HEK293 (cell line): Measurements from ENCODE around the gene ANKS6.

Experiments
- CTCF ChIA-PET: fragments of 350-600 bp; formaldehyde crosslinking; extraction: SDS; loops from one replicate; lab custom pipeline; 2021; ENCODE audit warnings: antibody characterized with exemption; lab: Yijun Ruan, JAX
- POLR2A ChIA-PET: fragments of 300-600 bp; formaldehyde crosslinking; extraction: SDS; loops from one replicate; lab custom pipeline; 2020; ENCODE audit warnings: antibody characterized with exemption, inconsistent platforms; lab: Yijun Ruan, JAX
- H3K27ac ChIP-seq: fragments of 200-500 bp; sonication (Bioruptor generic); 2 replicates; pipeline ENCODE4 v1.5.1; 2014; ENCODE audit warnings: low read depth, low read length, control low read depth, inconsistent platforms; ENCODE audit errors: extremely low read depth
- H3K36me3 ChIP-seq, 2 experiments: fragments of 200-500 bp in 1 of 2; sonication (Bioruptor generic) in 1 of 2; 1 replicate in 1 of 2; 2 replicates in 1 of 2; pipeline ENCODE4 v1.5.1; 2014 to 2017; ENCODE audit warnings: inconsistent platforms in 2 of 2, low read length in 2 of 2; ENCODE audit not compliant: control insufficient read depth in 2 of 2, insufficient read depth in 1 of 2
- H3K4me1 ChIP-seq: fragments of 200-500 bp; sonication (Bioruptor generic); 2 replicates; pipeline ENCODE4 v1.5.1; 2014; ENCODE audit warnings: mild to moderate bottlenecking, low read length, inconsistent platforms; ENCODE audit not compliant: control insufficient read depth, insufficient read depth
- H3K4me3 ChIP-seq: 2 replicates; pipeline ENCODE4 v1.5.1; 2011; ENCODE audit warnings: low read depth, mild to moderate bottlenecking, control low read depth, low read length, moderate library complexity
- H3K9me3 ChIP-seq: fragments of 200-500 bp; sonication (Bioruptor generic); 2 replicates; pipeline ENCODE4 v1.5.1; 2014; ENCODE audit warnings: low read depth, low read length, inconsistent platforms; ENCODE audit not compliant: control insufficient read depth, insufficient read depth
- KLF16 ChIP-seq: fragments of 450-650 bp; formaldehyde crosslinking; IDR thresholded peaks from 2 replicates; pipeline ENCODE4 v1.5.1; 2017; ENCODE audit warnings: missing biosample characterization, missing genetic modification characterization
- OVOL3 ChIP-seq: fragments of 450-650 bp; formaldehyde crosslinking; IDR thresholded peaks from 2 replicates; pipeline ENCODE4 v1.5.1; 2016; ENCODE audit warnings: missing biosample characterization, missing genetic modification characterization
- PRDM1 ChIP-seq: fragments of 450-650 bp; formaldehyde crosslinking; IDR thresholded peaks from 2 replicates; pipeline ENCODE4; 2016; ENCODE audit warnings: missing biosample characterization, missing genetic modification characterization
- TCF7L2 ChIP-seq: IDR thresholded peaks from 2 replicates; pipeline ENCODE4 v1.6.1; 2011; ENCODE audit warnings: low read depth, mild to moderate bottlenecking, inconsistent platforms, low read length, moderate library complexity, borderline replicate concordance
- ZNF140 ChIP-seq: fragments of 450-650 bp; formaldehyde crosslinking; IDR thresholded peaks from 2 replicates; pipeline ENCODE4 v1.5.1; 2016; ENCODE audit warnings: missing biosample characterization, missing genetic modification characterization
- ZNF214 ChIP-seq: fragments of 450-650 bp; formaldehyde crosslinking; IDR thresholded peaks from 2 replicates; pipeline ENCODE4 v1.5.1; 2017; ENCODE audit warnings: missing biosample characterization, mild to moderate bottlenecking, missing genetic modification characterization, borderline replicate concordance
- ZNF23 ChIP-seq: fragments of 450-650 bp; formaldehyde crosslinking; IDR thresholded peaks from 2 replicates; pipeline ENCODE4 v1.5.1; 2016; ENCODE audit warnings: missing biosample characterization, missing genetic modification characterization, borderline replicate concordance
- ZNF274 ChIP-seq, 2 experiments: fragments of 200-500 bp in 1 of 2; fragments of 450-650 bp in 1 of 2; sonication (Bioruptor generic) in 1 of 2; formaldehyde crosslinking in 1 of 2; IDR thresholded peaks; 2 replicates each; pipeline versions ENCODE4 v1.5.1 to v1.6.1; 2014 to 2016; ENCODE audit warnings: borderline replicate concordance in 1 of 2, inconsistent platforms in 1 of 2, low read length in 1 of 2, missing biosample characterization in 1 of 2, missing genetic modification characterization in 1 of 2
- ZNF302 ChIP-seq: fragments of 450-650 bp; formaldehyde crosslinking; IDR thresholded peaks from 2 replicates; pipeline ENCODE4 v1.5.1; 2016; ENCODE audit warnings: missing biosample characterization, missing genetic modification characterization, low read depth
- ZNF394 ChIP-seq: fragments of 450-650 bp; formaldehyde crosslinking; IDR thresholded peaks from 2 replicates; pipeline ENCODE4 v1.5.1; 2016; ENCODE audit warnings: missing biosample characterization, missing genetic modification characterization, mild to moderate bottlenecking, moderate library complexity, borderline replicate concordance
- ZNF501 ChIP-seq: fragments of 450-650 bp; formaldehyde crosslinking; IDR thresholded peaks from 2 replicates; pipeline ENCODE4 v1.5.1; 2016; ENCODE audit warnings: missing biosample characterization, missing genetic modification characterization
- ZNF530 ChIP-seq: fragments of 450-650 bp; formaldehyde crosslinking; IDR thresholded peaks from 2 replicates; pipeline ENCODE4 v1.5.1; 2016; ENCODE audit warnings: low read depth, missing biosample characterization, missing genetic modification characterization
- ZNF623 ChIP-seq: fragments of 450-650 bp; formaldehyde crosslinking; IDR thresholded peaks from 2 replicates; pipeline ENCODE4 v1.5.1; 2016; ENCODE audit warnings: missing biosample characterization, missing genetic modification characterization
- ZNF792 ChIP-seq: fragments of 450-650 bp; formaldehyde crosslinking; IDR thresholded peaks from 2 replicates; pipeline ENCODE4 v1.5.1; 2016; ENCODE audit warnings: missing biosample characterization, missing genetic modification characterization
- TF ChIP-seq, protein P1 (sequence below): fragments of 450-650 bp; formaldehyde crosslinking; optimal IDR thresholded peaks from 2 replicates; pipeline ENCODE3; 2016; ENCODE audit warnings: missing biosample characterization, mild to moderate bottlenecking, missing genetic modification characterization
- TF ChIP-seq, protein P2 (sequence below): fragments of 450-650 bp; formaldehyde crosslinking; IDR thresholded peaks from 2 replicates; pipeline ENCODE4 v1.5.1; 2016; ENCODE audit warnings: missing biosample characterization, missing genetic modification characterization
- TF ChIP-seq, protein P3 (sequence below): fragments of 450-650 bp; formaldehyde crosslinking; IDR thresholded peaks from 2 replicates; pipeline ENCODE4 v1.5.1; 2017; ENCODE audit warnings: missing biosample characterization, missing genetic modification characterization

The ANKS6 gene

DNA sequence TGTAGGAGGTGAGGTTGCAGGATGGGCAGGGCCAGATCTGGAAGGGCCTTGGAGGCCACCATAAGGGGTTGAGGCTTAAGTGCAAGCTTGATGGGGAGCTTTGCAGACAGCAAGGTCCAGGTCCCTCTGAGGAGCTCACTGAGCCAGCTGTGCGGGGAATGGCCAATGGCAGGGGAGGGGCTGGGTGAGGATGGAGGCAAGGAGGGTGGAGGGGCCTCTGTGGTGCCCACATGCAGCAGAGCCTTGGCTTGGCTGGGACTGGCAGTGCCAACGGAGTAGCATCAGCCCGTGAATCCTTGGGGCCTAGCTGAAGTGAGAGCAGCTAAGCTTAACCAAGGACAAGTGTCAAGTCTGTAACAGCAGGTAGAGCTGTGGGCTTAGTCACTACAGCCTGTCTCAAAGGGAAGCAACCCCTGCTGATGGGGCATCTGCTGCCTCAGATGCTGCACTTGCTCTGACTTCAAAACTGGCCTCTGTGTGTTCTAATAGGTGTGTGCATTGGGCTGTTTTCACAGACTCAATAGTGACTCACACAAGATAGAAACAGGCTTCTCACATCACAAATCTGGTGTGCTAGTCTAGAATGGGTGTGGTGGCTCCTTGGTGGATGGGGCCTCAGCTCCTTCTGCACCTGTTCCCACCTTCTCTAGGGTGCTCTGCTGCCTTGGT lies 27.4 kb upstream of the ANKS6 start (continued):
- TF ChIP-seq, protein P1, sequence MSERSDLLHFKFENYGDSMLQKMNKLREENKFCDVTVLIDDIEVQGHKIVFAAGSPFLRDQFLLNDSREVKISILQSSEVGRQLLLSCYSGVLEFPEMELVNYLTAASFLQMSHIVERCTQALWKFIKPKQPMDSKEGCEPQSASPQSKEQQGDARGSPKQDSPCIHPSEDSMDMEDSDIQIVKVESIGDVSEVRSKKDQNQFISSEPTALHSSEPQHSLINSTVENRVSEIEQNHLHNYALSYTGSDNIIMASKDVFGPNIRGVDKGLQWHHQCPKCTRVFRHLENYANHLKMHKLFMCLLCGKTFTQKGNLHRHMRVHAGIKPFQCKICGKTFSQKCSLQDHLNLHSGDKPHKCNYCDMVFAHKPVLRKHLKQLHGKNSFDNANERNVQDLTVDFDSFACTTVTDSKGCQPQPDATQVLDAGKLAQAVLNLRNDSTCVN (tag by site-specific recombination): no peak
- TF ChIP-seq ZNF394 (tag by site-specific recombination): no peak
- TF ChIP-seq KLF16: no peak

DNA sequence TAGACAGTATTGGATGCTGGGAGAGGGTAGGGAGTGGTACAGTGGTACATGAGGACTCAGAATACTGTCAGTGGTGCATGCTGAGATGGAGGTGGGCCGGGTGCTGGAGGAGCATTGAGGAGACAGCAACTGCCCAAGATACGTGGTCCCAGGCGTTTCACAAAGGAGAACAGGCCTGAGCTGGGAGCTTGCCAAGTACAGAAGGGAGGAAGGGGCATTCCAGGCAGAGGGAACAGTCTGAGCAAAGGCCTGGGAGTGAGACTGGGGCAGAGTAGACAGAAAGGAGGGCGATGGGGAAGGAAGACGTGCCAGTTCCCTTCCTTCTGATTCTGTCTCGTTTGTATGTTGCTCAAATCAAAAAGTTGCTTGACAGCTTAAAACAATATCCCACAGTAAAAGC lies 26.3 kb upstream of the ANKS6 start:
- Histone ChIP-seq H3K9me3 (no peaks in the 10 kb centered on the region), H3K4me1 (no peaks in the 10 kb centered on the region), H3K4me3 (no peak overlapping the region)
- no peak for TF ChIP-seq ZNF23 (tag by site-specific recombination)
- TF ChIP-seq ZNF623 (tag by site-specific recombination): no peak
- no peak for TF ChIP-seq ZNF501
- TF ChIP-seq, protein P2, sequence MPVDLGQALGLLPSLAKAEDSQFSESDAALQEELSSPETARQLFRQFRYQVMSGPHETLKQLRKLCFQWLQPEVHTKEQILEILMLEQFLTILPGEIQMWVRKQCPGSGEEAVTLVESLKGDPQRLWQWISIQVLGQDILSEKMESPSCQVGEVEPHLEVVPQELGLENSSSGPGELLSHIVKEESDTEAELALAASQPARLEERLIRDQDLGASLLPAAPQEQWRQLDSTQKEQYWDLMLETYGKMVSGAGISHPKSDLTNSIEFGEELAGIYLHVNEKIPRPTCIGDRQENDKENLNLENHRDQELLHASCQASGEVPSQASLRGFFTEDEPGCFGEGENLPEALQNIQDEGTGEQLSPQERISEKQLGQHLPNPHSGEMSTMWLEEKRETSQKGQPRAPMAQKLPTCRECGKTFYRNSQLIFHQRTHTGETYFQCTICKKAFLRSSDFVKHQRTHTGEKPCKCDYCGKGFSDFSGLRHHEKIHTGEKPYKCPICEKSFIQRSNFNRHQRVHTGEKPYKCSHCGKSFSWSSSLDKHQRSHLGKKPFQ (tag by site-specific recombination): no peak
- TF ChIP-seq ZNF140 (tag by site-specific recombination): no peak
- TF ChIP-seq, all 188 proteins: peak for 0
- ChIA-PET POLR2A (no interaction called here), CTCF (interaction anchor here (0.5 to 0.7 kb wide), 2 partner anchors 13 to 173 kb away, joined by 3 read pairs; no protein-coding TSS in a partner anchor)
- Histone ChIP-seq H3K36me3 (no peaks in the 10 kb centered on the region), H3K27ac (no peak overlapping the region)

DNA sequence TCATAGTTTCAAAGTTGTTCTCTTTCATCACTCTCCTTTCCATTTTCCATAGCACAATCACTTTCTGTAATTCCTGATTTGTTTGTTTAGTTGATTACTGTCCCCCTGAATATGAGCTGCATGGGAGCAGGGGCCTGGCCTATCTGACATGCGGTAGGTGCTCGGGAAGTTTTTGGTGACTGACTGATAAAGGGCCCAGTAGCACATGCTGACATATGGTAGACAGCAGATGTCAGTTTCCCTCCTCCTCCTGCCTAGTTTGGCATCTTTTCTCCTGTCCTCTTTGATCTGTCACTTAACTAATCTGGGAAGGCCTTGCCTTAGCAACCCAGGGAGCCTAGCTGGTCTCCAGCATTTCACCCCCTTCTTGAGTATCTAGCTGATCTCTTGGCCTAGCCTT lies 25.5 kb upstream of the ANKS6 start:
- CTCF ChIA-PET: interaction anchor here (0.7 kb wide), 1 partner anchor 47 kb away, joined by 3 read pairs; no protein-coding TSS in a partner anchor

DNA sequence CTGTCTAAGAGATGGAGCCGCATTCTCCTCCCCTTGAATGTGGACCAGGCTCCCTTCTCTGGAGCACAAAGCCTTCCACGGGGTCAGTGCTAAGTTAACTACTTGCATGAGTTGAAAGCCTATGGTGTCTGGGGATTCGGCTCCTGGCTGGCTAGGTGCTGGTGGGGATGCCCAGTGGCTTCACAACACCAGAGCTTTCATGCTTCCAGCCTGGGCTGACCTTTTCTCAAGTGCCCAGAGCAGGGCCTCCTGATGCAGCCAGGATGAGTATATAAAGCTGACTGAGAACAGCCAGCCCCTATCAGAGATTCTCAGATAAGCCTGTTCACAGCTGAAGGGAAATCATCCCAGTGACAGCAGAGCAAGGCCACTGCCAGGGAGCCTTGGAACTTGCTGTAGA lies 22.9 kb upstream of the ANKS6 start:
- H3K4me3 ChIP-seq: no peak overlapping the region
- TF ChIP-seq PRDM1 (tag by site-specific recombination): no peak
- no peak for TF ChIP-seq ZNF274 (IDR thresholded peaks at IDR 0.05; ENCODE audit: low read length)
- TF ChIP-seq ZNF274 (tag by site-specific recombination; IDR thresholded peaks at IDR 0.05; ENCODE audit: borderline replicate concordance): no peak
- no peak for TF ChIP-seq TCF7L2
- TF ChIP-seq ZNF214 (tag by site-specific recombination): no peak
- TF ChIP-seq ZNF530 (tag by site-specific recombination): no peak
- TF ChIP-seq, protein P3, sequence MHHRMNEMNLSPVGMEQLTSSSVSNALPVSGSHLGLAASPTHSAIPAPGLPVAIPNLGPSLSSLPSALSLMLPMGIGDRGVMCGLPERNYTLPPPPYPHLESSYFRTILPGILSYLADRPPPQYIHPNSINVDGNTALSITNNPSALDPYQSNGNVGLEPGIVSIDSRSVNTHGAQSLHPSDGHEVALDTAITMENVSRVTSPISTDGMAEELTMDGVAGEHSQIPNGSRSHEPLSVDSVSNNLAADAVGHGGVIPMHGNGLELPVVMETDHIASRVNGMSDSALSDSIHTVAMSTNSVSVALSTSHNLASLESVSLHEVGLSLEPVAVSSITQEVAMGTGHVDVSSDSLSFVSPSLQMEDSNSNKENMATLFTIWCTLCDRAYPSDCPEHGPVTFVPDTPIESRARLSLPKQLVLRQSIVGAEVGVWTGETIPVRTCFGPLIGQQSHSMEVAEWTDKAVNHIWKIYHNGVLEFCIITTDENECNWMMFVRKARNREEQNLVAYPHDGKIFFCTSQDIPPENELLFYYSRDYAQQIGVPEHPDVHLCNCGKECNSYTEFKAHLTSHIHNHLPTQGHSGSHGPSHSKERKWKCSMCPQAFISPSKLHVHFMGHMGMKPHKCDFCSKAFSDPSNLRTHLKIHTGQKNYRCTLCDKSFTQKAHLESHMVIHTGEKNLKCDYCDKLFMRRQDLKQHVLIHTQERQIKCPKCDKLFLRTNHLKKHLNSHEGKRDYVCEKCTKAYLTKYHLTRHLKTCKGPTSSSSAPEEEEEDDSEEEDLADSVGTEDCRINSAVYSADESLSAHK: no peak
- no peak for TF ChIP-seq ZNF302 (tag by site-specific recombination)
- no peak for TF ChIP-seq OVOL3 (tag by site-specific recombination)
- TF ChIP-seq, all 188 proteins: peak for 0
- Histone ChIP-seq H3K36me3 (no peaks in the 10 kb centered on the region), H3K27ac (no peak overlapping the region), H3K4me1 (no peaks in the 10 kb centered on the region), H3K9me3 (no peaks in the 10 kb centered on the region)
- ChIA-PET POLR2A (no interaction called here), CTCF (no interaction called here)

More for the DNA sequence above, 25.5 kb upstream of the ANKS6 start:
- POLR2A ChIA-PET: no interaction called here
- Histone ChIP-seq H3K4me1 (no peaks in the 10 kb centered on the region), H3K27ac (no peak overlapping the region), H3K9me3 (no peaks in the 10 kb centered on the region), H3K4me3 (no peak overlapping the region), H3K36me3 (no peaks in the 10 kb centered on the region)
- TF ChIP-seq PRDM1 (tag by site-specific recombination): 0 out of 2 replicates have a peak, but pooled peaks have one; percentile 12
- no peak for TF ChIP-seq ZNF792 (tag by site-specific recombination)
